Measurements from ENCODE around the gene PRELID3B.

The PRELID3B gene

GRCh38 chr20:59030911-59031563, 11.5 kb downstream of the PRELID3B start:
- no peak for DNase-seq (ENCODE audit: low read depth)
- H3K4me3 ChIP-seq (ENCODE audit: low read depth, low read length) = peak overlapping the region; percentile 97
- no peak for TF ChIP-seq CTCF (IDR thresholded peaks at IDR 0.05; ENCODE audit: low read depth, low read length, missing control alignments)

GRCh38 chr20:59028812-59029211, 13.8 kb downstream of the PRELID3B start:
- DNase-seq (ENCODE audit: low read depth) = no peak
- TF ChIP-seq CTCF (IDR thresholded peaks at IDR 0.05; ENCODE audit: low read depth, low read length, missing control alignments) = no peak
- peak overlapping the region; percentile 26 for H3K4me3 ChIP-seq (ENCODE audit: low read depth, low read length)

DNA sequence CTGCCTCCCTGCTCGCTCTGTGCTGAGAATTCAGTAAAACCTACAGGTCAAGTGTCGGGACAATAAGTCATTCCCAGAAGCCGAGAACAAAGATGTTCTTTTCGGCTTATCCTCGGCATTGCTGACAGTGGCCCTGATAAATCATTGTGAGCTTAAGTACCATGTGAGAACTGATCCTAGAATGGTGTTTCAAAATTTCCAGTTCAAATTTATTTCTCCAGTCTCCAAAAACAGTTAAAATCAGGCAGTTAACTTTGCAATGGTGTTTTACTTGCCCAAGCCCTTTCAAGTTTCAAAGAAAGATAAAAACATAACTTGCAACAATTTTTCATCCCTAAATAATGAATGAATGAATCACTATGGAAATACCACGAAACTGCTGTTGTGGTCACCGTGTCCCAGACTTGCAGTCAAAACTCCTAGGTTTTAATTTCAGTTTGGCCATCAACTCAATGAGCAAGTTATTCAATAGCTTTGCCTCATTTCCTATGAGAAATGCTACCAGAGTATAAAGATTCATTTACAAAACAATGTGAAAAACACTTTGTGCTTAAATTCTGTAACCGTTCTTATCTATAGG, 14.8 kb downstream of the PRELID3B start:
- TF ChIP-seq CTCF (IDR thresholded peaks at IDR 0.05; ENCODE audit: low read depth, low read length, missing control alignments) = no peak
- DNase-seq (ENCODE audit: low read depth) = no peak
- H3K4me3 ChIP-seq (ENCODE audit: low read depth, low read length) = no peak overlapping the region

- no peak for DNase-seq (ENCODE audit: low read depth)
- no peak overlapping the region for H3K4me3 ChIP-seq (ENCODE audit: low read depth, low read length)
- no peak for TF ChIP-seq CTCF (IDR thresholded peaks at IDR 0.05; ENCODE audit: low read depth, low read length, missing control alignments)
Observed at GRCh38 chr20:59026904-59027740, 15.5 kb downstream of the PRELID3B start.

GRCh38 chr20:59025511-59025910, 17.1 kb downstream of the PRELID3B start:
- TF ChIP-seq CTCF (IDR thresholded peaks at IDR 0.05; ENCODE audit: low read depth, low read length, missing control alignments) = no peak
- H3K4me3 ChIP-seq (ENCODE audit: low read depth, low read length) = no peak overlapping the region
- DNase-seq (ENCODE audit: low read depth) = no peak

- no peak for DNase-seq (ENCODE audit: low read depth)
- no peak overlapping the region for H3K4me3 ChIP-seq (ENCODE audit: low read depth, low read length)
- no peak for TF ChIP-seq CTCF (IDR thresholded peaks at IDR 0.05; ENCODE audit: low read depth, low read length, missing control alignments)
Observed at GRCh38 chr20:59025086-59025485, 17.5 kb downstream of the PRELID3B start.

Measured in GM12864 (cell line).